HepG2 (cell line): Measurements from ENCODE around the gene MTURN. TPM values are rescaled to one million over a fixed set of nuclear protein-coding genes. Genes with fewer than 3 reads are reported as not detected.

Source experiments
- ATAC-seq: fragments of 200-7000 bp; cut with Tn5 transposase; 3 replicates; pipeline ENCODE4 v1.9.1; 2020; ENCODE audit warnings: mild to moderate bottlenecking, moderate library complexity
- BruUV-seq: library from RNA; stranded (reverse); fragments of 400-500 nt; replicated peaks from 2 replicates; lab custom pipeline; 2021; lab: Mats Ljungman, UMichigan
- CTCF ChIA-PET: fragments of 300-600 bp; formaldehyde crosslinking; extraction: SDS; loops from one replicate; lab custom pipeline; 2021; ENCODE audit warnings: low total read pairs, inconsistent platforms, low intra/inter-chr PET ratio; lab: Yijun Ruan, JAX
- POLR2A ChIA-PET: fragments of 350-600 bp; sonication (Branson Sonifier 250); formaldehyde crosslinking; loops from one replicate; lab custom pipeline; 2020; ENCODE audit warnings: antibody characterized with exemption, inconsistent platforms; lab: Yijun Ruan, JAX
- DNase-seq: peaks from one replicate; pipeline ENCODE4 v3.0.0-alpha.2; 2015; ENCODE audit warnings: low spot score
- FAIRE-seq: peaks from 3 replicates; lab custom pipeline; 2011; peaks lifted over from hg19 to GRCh38; lab: Jason Lieb, UNC
- H2AFZ ChIP-seq: one replicate; pipeline ENCODE4 v1.6.1; 2011; ENCODE audit warnings: low read length, inconsistent platforms
- H3K27ac ChIP-seq: fragments of 300-600 bp; 3 replicates; pipeline ENCODE4 v1.8.0; 2011; ENCODE audit warnings: mixed run types, mild to moderate bottlenecking, mixed read lengths, low read length, inconsistent platforms; ENCODE audit not compliant: insufficient read depth; ENCODE audit errors: extremely low read length
- H3K27me3 ChIP-seq, 2 experiments: fragments of 200-600 bp in 1 of 2; 2 replicates in 1 of 2; 3 replicates in 1 of 2; pipeline versions ENCODE4 v1.6.0 to v1.8.0; 2011; ENCODE audit warnings: low read length in 2 of 2, mild to moderate bottlenecking in 2 of 2, moderate library complexity in 2 of 2, inconsistent platforms in 1 of 2; ENCODE audit not compliant: insufficient read depth in 2 of 2, control insufficient read depth in 1 of 2
- H3K36me3 ChIP-seq, 2 experiments: fragments of 200-600 bp in 1 of 2; replicated peaks in 1 of 2; 2 replicates in 1 of 2; 3 replicates in 1 of 2; pipeline versions ENCODE4 v1.5.1 to v1.8.0; 2011; ENCODE audit warnings: low read length in 2 of 2, inconsistent platforms in 1 of 2; ENCODE audit not compliant: insufficient read depth in 2 of 2, control insufficient read depth in 1 of 2
- H3K4me1 ChIP-seq: 2 replicates; pipeline ENCODE4 v1.5.1; 2012; ENCODE audit warnings: low read length, inconsistent platforms; ENCODE audit not compliant: insufficient read depth
- H3K4me2 ChIP-seq: 2 replicates; pipeline ENCODE4 v1.6.0; 2011; ENCODE audit warnings: low read depth, low read length, inconsistent platforms
- H3K4me3 ChIP-seq, 3 experiments: fragments of 200-600 bp in 1 of 3; sonication (generic), shearing (Covaris generic) in 1 of 3; replicated peaks in 1 of 3; 2 replicates each; pipeline ENCODE4 v1.5.1; 2011 to 2016; ENCODE audit warnings: low read length in 3 of 3, inconsistent platforms in 2 of 3, low read depth in 2 of 3, mild to moderate bottlenecking in 2 of 3, control low read depth in 1 of 3, mixed read lengths in 1 of 3; ENCODE audit not compliant: insufficient read depth in 1 of 3
- H3K79me2 ChIP-seq: one replicate; pipeline ENCODE4 v1.6.1; 2011; ENCODE audit warnings: low read length, inconsistent platforms; ENCODE audit not compliant: insufficient read depth
- H3K9ac ChIP-seq: 2 replicates; pipeline ENCODE4 v1.6.0; 2011; ENCODE audit warnings: mild to moderate bottlenecking, low read depth, low read length, inconsistent platforms; ENCODE audit not compliant: insufficient read depth
- H3K9me3 ChIP-seq: 2 replicates; pipeline ENCODE4 v1.5.1; 2012; ENCODE audit warnings: mild to moderate bottlenecking, low read length
- H4K20me1 ChIP-seq: 2 replicates; pipeline ENCODE4 v1.6.0; 2011; ENCODE audit warnings: inconsistent platforms, mild to moderate bottlenecking, low read length, moderate library complexity; ENCODE audit not compliant: insufficient read depth
- FOSL2 ChIP-seq: sonication (generic); formaldehyde crosslinking; IDR thresholded peaks from 2 replicates; pipeline ENCODE4 v1.4.0; 2020; ENCODE audit warnings: missing genetic modification reagents
- HDAC6 ChIP-seq: fragments of 200-600 bp; sonication (generic); IDR thresholded peaks from 2 replicates; pipeline ENCODE4 v1.7.0; 2017; ENCODE audit warnings: mild to moderate bottlenecking, antibody characterized with exemption, low read length, low read depth
- PCBP2 ChIP-seq: fragments of 200-400 bp; formaldehyde crosslinking; optimal IDR thresholded peaks from 2 replicates; pipeline ENCODE3; 2018; ENCODE audit warnings: low read length, low read depth; ENCODE audit not compliant: poor library complexity, severe bottlenecking
- POGZ ChIP-seq: sonication (generic); formaldehyde crosslinking; IDR thresholded peaks from 2 replicates; pipeline ENCODE4 v1.4.0; 2020; ENCODE audit warnings: mild to moderate bottlenecking, missing genetic modification reagents
- SP140L ChIP-seq: sonication (generic); formaldehyde crosslinking; IDR thresholded peaks from 2 replicates; pipeline ENCODE4 v1.4.0; 2020; ENCODE audit warnings: missing genetic modification reagents, borderline replicate concordance
- TMF1 ChIP-seq: sonication (generic); formaldehyde crosslinking; IDR thresholded peaks from 2 replicates; pipeline ENCODE4 v1.8.1; 2022; ENCODE audit warnings: low read depth, missing genetic modification reagents
- YEATS4 ChIP-seq: sonication (generic); formaldehyde crosslinking; IDR thresholded peaks from 2 replicates; pipeline ENCODE4 v1.4.0; 2020; ENCODE audit warnings: missing genetic modification reagents, borderline replicate concordance
- ZNF292 ChIP-seq: sonication (generic); formaldehyde crosslinking; IDR thresholded peaks from 2 replicates; pipeline ENCODE4 v1.8.1; 2022; ENCODE audit warnings: mild to moderate bottlenecking, low read depth, missing genetic modification reagents, borderline replicate concordance
- ZNF333 ChIP-seq: sonication (generic); formaldehyde crosslinking; IDR thresholded peaks from 2 replicates; pipeline ENCODE4 v1.4.0; 2020; ENCODE audit warnings: mild to moderate bottlenecking, missing genetic modification reagents, borderline replicate concordance
- WGBS: methylation state at CpG from one replicate; pipeline ENCODE4 v1.1.6; 2017; ENCODE audit warnings: low lambda C conversion rate; 5-methylcytosine and 5-hydroxymethylcytosine counted together
- in situ Hi-C: cut with HindIII; loops from 2 replicates; pipeline ENCODE4 v1.10.0; 2017; ENCODE audit warnings: low pct_unique_long_range_greater_than_20kb; ENCODE audit not compliant: extremely low pct_ligation_motif_present
- intact Hi-C: fragments of 100-400 bp; cut with micrococcal nuclease; formaldehyde crosslinking; loops from one replicate; pipeline ENCODE4 v1.10.0; 2022; ENCODE audit not compliant: unreplicated experiment
- polyA plus RNA-seq, 8 experiments: library from polyadenylated mRNA; depleted of rRNA in 3 of 8; stranded (reverse) in 7 of 8; unstranded in 1 of 8; fragments of >200 nt; fragmentation: Illumina TruSeq in 4 of 8; extraction: Trizol in 4 of 8; gene quantifications; 2 replicates each; pipeline versions ENCODE4 v1.2.1 to v1.2.3, GENCODE V29; 2011 to 2016; ENCODE audit warnings: low read depth in 4 of 8, missing spikeins in 1 of 8, mixed read lengths in 1 of 8; ENCODE audit not compliant: insufficient read depth in 1 of 8
- total RNA-seq, 5 experiments: library from RNA; depleted of rRNA; stranded (reverse); fragments of >200 nt; fragmentation: Illumina TruSeq; extraction: Trizol; gene quantifications; 2 replicates each; pipeline ENCODE4 v1.2.3, GENCODE V29; 2016; ENCODE audit warnings: low read depth in 1 of 5
- TF ChIP-seq, protein P1 (sequence below): sonication (generic); formaldehyde crosslinking; IDR thresholded peaks from 2 replicates; pipeline ENCODE4 v1.8.1; 2023; ENCODE audit warnings: mild to moderate bottlenecking, moderate library complexity, missing genetic modification reagents
- TF ChIP-seq, protein P2 (sequence below): sonication (generic); formaldehyde crosslinking; IDR thresholded peaks from 2 replicates; pipeline ENCODE4 v1.8.0; 2022; ENCODE audit warnings: mild to moderate bottlenecking, missing genetic modification reagents, borderline replicate concordance
- TF ChIP-seq, protein P3 (sequence below): sonication (generic); formaldehyde crosslinking; IDR thresholded peaks from 2 replicates; pipeline ENCODE4 v1.5.0; 2020; ENCODE audit warnings: mild to moderate bottlenecking, missing genetic modification reagents, borderline replicate concordance

The MTURN gene
- total and polyA plus RNA-seq, 2 of the 13 experiments (the other 11 are each of a cell fraction or from before 2014, with no cell fraction given) = 5.7 to 7.2 TPM

DNA sequence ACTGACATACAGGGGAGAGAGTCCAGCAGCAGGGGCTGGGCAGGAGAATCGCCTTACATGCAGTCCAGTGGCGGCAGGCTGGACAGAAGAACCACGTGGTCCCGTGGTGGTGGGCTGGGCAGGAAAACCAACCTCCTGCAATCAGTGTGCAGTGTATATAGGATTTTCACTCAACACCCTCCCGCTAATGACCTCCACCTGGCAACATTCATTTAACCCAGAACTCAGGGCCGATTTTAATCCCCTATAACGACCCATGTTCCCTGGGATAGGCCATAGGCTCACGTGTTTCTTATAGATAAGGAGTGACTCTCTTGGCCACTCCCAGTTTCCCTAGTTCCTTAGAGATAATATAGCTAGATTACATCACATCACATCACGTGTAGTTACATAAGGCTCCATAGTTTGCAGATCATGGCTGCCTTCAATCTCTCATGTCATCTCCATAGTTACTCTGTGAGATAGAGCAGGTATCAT lies 19.4 kb downstream of the MTURN start:
- intact Hi-C loops (no loop called here), in situ Hi-C loops (no loop called here)
- Histone ChIP-seq H3K4me1 (peaks cover 10% of the 10 kb centered on the region), H3K4me3 (no peak overlapping the region), H3K27me3 (no peaks in the 10 kb centered on the region), H3K9ac (no peak overlapping the region), H2AFZ (no peak overlapping the region), H3K9me3 (no peaks in the 10 kb centered on the region), H3K79me2 (no peaks in the 10 kb centered on the region), H3K27ac (no peak overlapping the region), H3K36me3 (peaks cover 0 to 18% of the 10 kb centered on the region in 2 experiments; a peak in 2 of 5 replicates), H3K4me2 (no peak overlapping the region), H4K20me1 (no peaks in the 10 kb centered on the region)
- WGBS = 92% methylated on average over 9 of the region's 9 CpGs
- FAIRE-seq (no peak), DNase-seq (no peak), ATAC-seq (no peak)
- ChIA-PET POLR2A (no interaction called here), CTCF (no interaction called here)
- no TSS peak for BruUV-seq
- TF ChIP-seq, protein P1, sequence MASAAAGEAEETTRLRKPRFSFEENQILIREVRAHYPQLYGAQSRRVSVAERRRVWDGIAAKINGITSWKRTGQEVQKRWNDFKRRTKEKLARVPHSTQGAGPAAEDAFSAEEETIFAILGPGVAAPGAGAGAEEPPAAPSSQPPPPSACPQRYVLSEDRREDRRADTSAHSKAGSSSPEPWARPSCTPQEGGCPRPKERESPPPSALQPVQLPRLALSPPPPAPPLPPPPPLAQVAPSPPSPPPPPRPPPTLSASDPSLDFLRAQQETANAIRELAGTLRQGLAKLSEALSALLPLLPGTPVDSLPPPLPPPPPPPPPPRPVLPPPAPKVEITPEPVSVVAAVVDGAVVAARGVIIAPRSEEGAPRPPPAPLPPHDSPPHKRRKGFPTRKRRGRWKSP (CRISPR knock-in tag) = no peak
- TF ChIP-seq PCBP2 = no peak
- TF ChIP-seq HDAC6 = no peak
- TF ChIP-seq POGZ (CRISPR knock-in tag) = no peak
- TF ChIP-seq TMF1 (CRISPR knock-in tag) = no peak

- 98% methylated on average over 8 of the region's 8 CpGs for WGBS
- ChIA-PET CTCF (no interaction called here), POLR2A (no interaction called here)
- intact Hi-C loops (no loop called here), in situ Hi-C loops (no loop called here)
- Histone ChIP-seq H3K4me3 (no peak overlapping the region), H3K4me1 (peaks cover 16% of the 10 kb centered on the region), H3K9ac (no peak overlapping the region), H4K20me1 (no peaks in the 10 kb centered on the region), H2AFZ (no peak overlapping the region), H3K27ac (no peak overlapping the region), H3K27me3 (no peaks in the 10 kb centered on the region), H3K79me2 (no peaks in the 10 kb centered on the region), H3K4me2 (no peak overlapping the region), H3K36me3 (peaks cover 0 to 13% of the 10 kb centered on the region in 2 experiments; a peak in 2 of 5 replicates), H3K9me3 (no peaks in the 10 kb centered on the region)
- no peak for FAIRE-seq
- BruUV-seq = no TSS peak
- no peak for ATAC-seq
- DNase-seq = no peak
- TF ChIP-seq YEATS4 (no peak), ZNF333 (CRISPR knock-in tag) (no peak), SP140L (no peak), ZNF292 (no peak), FOSL2 (CRISPR knock-in tag) (no peak)
- TF ChIP-seq, protein P2, sequence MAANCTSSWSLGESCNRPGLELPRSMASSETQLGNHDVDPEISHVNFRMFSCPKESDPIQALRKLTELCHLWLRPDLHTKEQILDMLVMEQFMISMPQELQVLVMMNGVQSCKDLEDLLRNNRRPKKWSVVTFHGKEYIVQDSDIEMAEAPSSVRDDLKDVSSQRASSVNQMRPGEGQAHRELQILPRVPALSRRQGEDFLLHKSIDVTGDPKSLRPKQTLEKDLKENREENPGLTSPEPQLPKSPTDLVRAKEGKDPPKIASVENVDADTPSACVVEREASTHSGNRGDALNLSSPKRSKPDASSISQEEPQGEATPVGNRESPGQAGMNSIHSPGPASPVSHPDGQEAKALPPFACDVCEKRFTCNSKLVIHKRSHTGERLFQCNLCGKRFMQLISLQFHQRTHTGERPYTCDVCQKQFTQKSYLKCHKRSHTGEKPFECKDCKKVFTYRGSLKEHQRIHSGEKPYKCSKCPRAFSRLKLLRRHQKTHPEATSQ (CRISPR knock-in tag) = no peak
- TF ChIP-seq, protein P3, sequence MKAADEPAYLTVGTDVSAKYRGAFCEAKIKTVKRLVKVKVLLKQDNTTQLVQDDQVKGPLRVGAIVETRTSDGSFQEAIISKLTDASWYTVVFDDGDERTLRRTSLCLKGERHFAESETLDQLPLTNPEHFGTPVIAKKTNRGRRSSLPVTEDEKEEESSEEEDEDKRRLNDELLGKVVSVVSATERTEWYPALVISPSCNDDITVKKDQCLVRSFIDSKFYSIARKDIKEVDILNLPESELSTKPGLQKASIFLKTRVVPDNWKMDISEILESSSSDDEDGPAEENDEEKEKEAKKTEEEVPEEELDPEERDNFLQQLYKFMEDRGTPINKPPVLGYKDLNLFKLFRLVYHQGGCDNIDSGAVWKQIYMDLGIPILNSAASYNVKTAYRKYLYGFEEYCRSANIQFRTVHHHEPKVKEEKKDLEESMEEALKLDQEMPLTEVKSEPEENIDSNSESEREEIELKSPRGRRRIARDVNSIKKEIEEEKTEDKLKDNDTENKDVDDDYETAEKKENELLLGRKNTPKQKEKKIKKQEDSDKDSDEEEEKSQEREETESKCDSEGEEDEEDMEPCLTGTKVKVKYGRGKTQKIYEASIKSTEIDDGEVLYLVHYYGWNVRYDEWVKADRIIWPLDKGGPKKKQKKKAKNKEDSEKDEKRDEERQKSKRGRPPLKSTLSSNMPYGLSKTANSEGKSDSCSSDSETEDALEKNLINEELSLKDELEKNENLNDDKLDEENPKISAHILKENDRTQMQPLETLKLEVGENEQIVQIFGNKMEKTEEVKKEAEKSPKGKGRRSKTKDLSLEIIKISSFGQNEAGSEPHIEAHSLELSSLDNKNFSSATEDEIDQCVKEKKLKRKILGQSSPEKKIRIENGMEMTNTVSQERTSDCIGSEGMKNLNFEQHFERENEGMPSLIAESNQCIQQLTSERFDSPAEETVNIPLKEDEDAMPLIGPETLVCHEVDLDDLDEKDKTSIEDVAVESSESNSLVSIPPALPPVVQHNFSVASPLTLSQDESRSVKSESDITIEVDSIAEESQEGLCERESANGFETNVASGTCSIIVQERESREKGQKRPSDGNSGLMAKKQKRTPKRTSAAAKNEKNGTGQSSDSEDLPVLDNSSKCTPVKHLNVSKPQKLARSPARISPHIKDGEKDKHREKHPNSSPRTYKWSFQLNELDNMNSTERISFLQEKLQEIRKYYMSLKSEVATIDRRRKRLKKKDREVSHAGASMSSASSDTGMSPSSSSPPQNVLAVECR (CRISPR knock-in tag) = no peak
Observed at GRCh38 chr7:30155481-30155880, 20.7 kb downstream of the MTURN start.
